ENCODE data around the gene MYL7. TPM values are rescaled to one million over a fixed set of nuclear protein-coding genes. Genes with fewer than 3 reads are reported as not detected.
A peak's percentile ranks its signal among the peaks of the same experiment; 100 is the strongest.

The MYL7 gene
- polyA plus RNA-seq, 3 donors, result not detected

DNA sequence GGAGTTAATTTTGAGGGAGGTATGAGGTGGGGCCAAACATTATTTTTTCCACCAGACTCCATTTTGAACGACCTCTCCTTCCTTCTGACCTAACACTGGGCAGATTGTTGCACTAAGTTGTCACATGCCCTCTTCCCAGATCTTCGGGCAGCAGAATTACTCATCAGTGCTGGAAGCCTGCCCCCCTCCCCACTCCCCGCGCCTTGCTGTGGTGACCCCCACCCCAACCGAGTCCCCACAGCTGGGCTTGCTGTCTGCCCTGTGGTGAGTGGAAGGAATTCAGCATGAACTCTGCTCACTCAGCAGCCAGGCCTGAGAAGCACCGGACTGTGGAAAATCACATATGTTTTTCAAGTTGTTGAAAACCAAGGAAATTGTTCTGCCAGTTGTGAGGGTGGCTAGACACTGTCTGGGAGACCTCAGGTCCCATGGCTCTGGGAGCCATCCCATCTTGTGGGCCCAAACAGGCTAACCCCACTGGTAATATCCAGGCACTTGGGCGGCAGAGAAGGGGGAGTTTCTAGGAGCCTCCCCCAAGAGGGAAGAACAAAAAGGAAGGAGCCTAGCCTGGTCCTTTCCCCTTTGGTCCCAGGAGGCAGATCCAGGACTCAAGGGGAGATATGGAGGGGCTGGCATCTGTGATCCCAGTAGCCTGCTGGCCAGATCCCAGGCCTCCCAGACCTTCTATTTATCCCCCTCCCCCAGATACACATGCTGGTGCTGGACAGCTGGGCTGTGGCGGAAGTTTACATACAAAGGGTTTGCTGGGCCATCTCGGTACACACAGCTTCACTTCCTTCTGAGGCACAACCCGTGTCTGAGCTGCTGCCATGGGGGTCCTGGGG lies 40.5 kb downstream of the MYL7 start:
- intact Hi-C loops (cut with micrococcal nuclease), result no loop called here
- 49% methylated on average over 3 of the region's 10 CpGs for WGBS (ENCODE audit: insufficient coverage)
- H3K9ac ChIP-seq (ENCODE audit: insufficient read depth, low read length, poor library complexity, severe bottlenecking), result no peak overlapping the region
- peaks cover 0 to 6% (median 0%) of the 10 kb centered on the region in 7 donors for H3K9me3 Mint-ChIP-seq
- H3K9me3 ChIP-seq (replicated peaks in 1 of 2; ENCODE audit: control insufficient read depth in 1 of 2, insufficient read depth in 1 of 2, low read length in 2 of 2), result no peaks in the 10 kb centered on the region
- peak overlapping the region in 1 of 7 donors; percentile 47 for H3K27ac Mint-ChIP-seq
- peaks cover 14 to 31% of the 10 kb centered on the region in 2 donors for H3K27me3 ChIP-seq (ENCODE audit: control insufficient read depth in 2 of 2, insufficient read depth in 2 of 2, low read length in 2 of 2)
- H3K36me3 ChIP-seq (replicated peaks in 1 of 2; ENCODE audit: control insufficient read depth in 1 of 2, insufficient read depth in 2 of 2, low read length in 2 of 2), result no peaks in the 10 kb centered on the region
- no peak overlapping the region for H3K4me3 Mint-ChIP-seq
- no peak overlapping the region for H3K4me2 ChIP-seq (replicated peaks; ENCODE audit: extremely low read depth, low read length, poor library complexity, severe bottlenecking)
- no peak for DNase-seq
- peaks cover 5% of the 10 kb centered on the region for H3K4me1 Mint-ChIP-seq
- no peak overlapping the region for H3K27ac ChIP-seq (ENCODE audit: low read depth in 1 of 2, low read length in 2 of 2)
- H3K79me2 ChIP-seq (ENCODE audit: insufficient read depth, low read length), result no peaks in the 10 kb centered on the region
- TF ChIP-seq, protein P1, sequence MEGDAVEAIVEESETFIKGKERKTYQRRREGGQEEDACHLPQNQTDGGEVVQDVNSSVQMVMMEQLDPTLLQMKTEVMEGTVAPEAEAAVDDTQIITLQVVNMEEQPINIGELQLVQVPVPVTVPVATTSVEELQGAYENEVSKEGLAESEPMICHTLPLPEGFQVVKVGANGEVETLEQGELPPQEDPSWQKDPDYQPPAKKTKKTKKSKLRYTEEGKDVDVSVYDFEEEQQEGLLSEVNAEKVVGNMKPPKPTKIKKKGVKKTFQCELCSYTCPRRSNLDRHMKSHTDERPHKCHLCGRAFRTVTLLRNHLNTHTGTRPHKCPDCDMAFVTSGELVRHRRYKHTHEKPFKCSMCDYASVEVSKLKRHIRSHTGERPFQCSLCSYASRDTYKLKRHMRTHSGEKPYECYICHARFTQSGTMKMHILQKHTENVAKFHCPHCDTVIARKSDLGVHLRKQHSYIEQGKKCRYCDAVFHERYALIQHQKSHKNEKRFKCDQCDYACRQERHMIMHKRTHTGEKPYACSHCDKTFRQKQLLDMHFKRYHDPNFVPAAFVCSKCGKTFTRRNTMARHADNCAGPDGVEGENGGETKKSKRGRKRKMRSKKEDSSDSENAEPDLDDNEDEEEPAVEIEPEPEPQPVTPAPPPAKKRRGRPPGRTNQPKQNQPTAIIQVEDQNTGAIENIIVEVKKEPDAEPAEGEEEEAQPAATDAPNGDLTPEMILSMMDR (IDR thresholded peaks at IDR 0.05), result no peak
- no peaks in the 10 kb centered on the region for H3K36me3 Mint-ChIP-seq
- H4K20me1 ChIP-seq (ENCODE audit: insufficient read depth, low read length), result no peaks in the 10 kb centered on the region
- no peak overlapping the region for H2AFZ ChIP-seq (ENCODE audit: insufficient read depth, low read depth, low read length, poor library complexity, severe bottlenecking)
- H3K4me1 ChIP-seq (ENCODE audit: control insufficient read depth in 1 of 2, insufficient read depth in 2 of 2, low read length in 2 of 2), result peaks cover 0 to 5% of the 10 kb centered on the region in 2 donors
- H3K27me3 Mint-ChIP-seq (ENCODE audit: low read depth in 3 of 3), result peaks cover 34 to 40% (median 35%) of the 10 kb centered on the region in 3 donors
- no peak overlapping the region for H3K4me3 ChIP-seq (replicated peaks in 1 of 3; ENCODE audit: low read depth in 2 of 3, low read length in 3 of 3)

DNA sequence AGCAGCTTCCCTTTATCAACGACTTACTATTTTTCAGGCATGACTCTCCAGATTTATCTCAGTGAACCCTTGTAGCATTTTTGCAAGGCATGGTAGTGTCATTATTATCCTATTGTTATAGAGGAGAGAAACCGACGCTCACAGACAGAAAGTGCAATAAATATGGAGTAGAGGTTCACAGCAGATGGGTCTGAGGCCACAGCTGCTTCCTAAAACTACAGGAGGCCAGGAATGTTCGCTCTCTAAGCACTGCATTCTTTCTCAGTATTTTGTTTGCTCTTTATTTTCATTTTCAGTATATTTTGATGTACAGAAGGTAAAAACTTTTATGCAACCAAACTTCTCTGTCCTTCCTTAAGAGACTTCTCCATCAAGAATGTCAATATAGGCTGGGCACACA lies 41.5 kb downstream of the MYL7 start:
- Histone ChIP-seq H3K4me1 (ENCODE audit: control insufficient read depth in 1 of 2, insufficient read depth in 2 of 2, low read length in 2 of 2) (peaks cover 0 to 3% of the 10 kb centered on the region in 2 donors), H2AFZ (ENCODE audit: insufficient read depth, low read depth, low read length, poor library complexity, severe bottlenecking) (no peak overlapping the region), H3K9ac (ENCODE audit: insufficient read depth, low read length, poor library complexity, severe bottlenecking) (no peak overlapping the region), H4K20me1 (ENCODE audit: insufficient read depth, low read length) (no peaks in the 10 kb centered on the region), H3K36me3 (replicated peaks in 1 of 2; ENCODE audit: control insufficient read depth in 1 of 2, insufficient read depth in 2 of 2, low read length in 2 of 2) (no peaks in the 10 kb centered on the region), H3K79me2 (ENCODE audit: insufficient read depth, low read length) (no peaks in the 10 kb centered on the region), H3K4me2 (replicated peaks; ENCODE audit: extremely low read depth, low read length, poor library complexity, severe bottlenecking) (no peak overlapping the region), H3K27ac (ENCODE audit: low read depth in 1 of 2, low read length in 2 of 2) (no peak overlapping the region), H3K9me3 (replicated peaks in 1 of 2; ENCODE audit: control insufficient read depth in 1 of 2, insufficient read depth in 1 of 2, low read length in 2 of 2) (no peaks in the 10 kb centered on the region), H3K4me3 (replicated peaks in 1 of 3; ENCODE audit: low read depth in 2 of 3, low read length in 3 of 3) (no peak overlapping the region), H3K27me3 (ENCODE audit: control insufficient read depth in 2 of 2, insufficient read depth in 2 of 2, low read length in 2 of 2) (peaks cover 8 to 21% of the 10 kb centered on the region in 2 donors)
- H3K27ac Mint-ChIP-seq, result no peak overlapping the region
- DNase-seq, result no peak
- peaks cover 24 to 30% (median 25%) of the 10 kb centered on the region in 3 donors for H3K27me3 Mint-ChIP-seq (ENCODE audit: low read depth in 3 of 3)
- H3K4me3 Mint-ChIP-seq, result no peak overlapping the region
- peaks cover 7% of the 10 kb centered on the region for H3K4me1 Mint-ChIP-seq
- H3K36me3 Mint-ChIP-seq, result no peaks in the 10 kb centered on the region
- H3K9me3 Mint-ChIP-seq, result peaks cover 0 to 6% (median 0%) of the 10 kb centered on the region in 7 donors
- intact Hi-C loops (cut with micrococcal nuclease), result no loop called here
- TF ChIP-seq, protein P1 (IDR thresholded peaks at IDR 0.05), result no peak
- WGBS (ENCODE audit: insufficient coverage), result no CpG with 5 or more reads among the region's 4 CpGs
